ENCODE measurements around the gene IL10RB.
"Not testable (repeated sequence)": the region's sequence is repeated elsewhere in the genome, so short reads cannot be mapped to it uniquely, and the experiment has no call there.

IL10RB gene

DNA sequence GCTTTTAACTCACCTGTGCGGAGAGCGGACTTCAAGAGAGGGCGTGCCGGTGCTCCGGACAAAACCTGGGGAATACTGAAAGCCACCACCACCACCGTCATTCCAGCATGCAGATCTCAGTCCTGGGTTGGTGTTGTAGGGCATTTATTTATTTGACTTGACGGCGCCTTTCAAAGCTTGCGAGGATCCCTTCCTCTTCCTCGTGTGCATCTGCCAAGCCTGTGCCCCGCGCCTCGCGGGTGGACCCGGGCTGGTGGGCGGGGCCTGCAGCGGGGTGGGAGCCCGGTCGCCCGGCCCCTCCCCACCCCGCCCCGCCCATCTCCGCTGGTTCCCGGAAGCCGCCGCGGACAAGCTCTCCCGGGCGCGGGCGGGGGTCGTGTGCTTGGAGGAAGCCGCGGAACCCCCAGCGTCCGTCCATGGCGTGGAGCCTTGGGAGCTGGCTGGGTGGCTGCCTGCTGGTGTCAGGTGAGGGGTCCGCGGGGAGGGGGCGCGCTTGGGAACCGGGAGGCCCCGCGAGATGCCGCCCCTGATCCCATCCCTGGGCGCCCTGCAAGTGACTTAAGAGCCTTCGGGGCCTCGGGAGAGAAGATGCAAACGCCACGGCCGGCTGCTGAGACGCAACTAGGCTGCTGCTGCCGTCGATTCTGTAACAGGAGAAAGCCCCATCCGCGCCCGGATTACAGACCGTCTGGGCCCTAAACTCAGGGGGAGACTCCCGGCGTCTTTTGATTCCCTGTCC is at the start of gene IL10RB:
Gene IL10RB (plus strand): TSS at position 318 of the 739 bp plus-strand sequence. CDS start 99 bp downstream, at position 417.
- no peak for DNase-seq

- no peak for DNase-seq
Observed at GRCh38 chr21:33217138-33217520, 49.0 kb upstream of the IL10RB start.

DNA sequence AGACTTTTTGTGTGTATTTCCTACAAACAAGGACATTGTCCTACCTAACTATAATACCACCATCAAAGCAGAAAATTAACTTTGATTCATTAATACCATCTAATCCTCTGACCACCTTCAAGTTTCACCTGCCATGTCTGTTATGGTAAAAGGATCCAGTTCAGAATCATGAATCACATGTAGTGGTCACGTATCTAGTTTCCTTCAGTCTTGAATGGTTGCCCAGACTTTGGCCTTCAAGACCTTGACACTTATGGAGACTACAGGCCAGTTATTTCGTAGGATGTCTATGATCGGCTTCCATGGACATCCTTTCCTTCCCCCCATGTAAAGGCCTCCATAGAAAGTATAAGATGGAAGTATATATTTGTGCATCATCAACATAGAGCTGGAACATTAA is 46.9 kb upstream of the IL10RB start:
- no peak for DNase-seq

DNA sequence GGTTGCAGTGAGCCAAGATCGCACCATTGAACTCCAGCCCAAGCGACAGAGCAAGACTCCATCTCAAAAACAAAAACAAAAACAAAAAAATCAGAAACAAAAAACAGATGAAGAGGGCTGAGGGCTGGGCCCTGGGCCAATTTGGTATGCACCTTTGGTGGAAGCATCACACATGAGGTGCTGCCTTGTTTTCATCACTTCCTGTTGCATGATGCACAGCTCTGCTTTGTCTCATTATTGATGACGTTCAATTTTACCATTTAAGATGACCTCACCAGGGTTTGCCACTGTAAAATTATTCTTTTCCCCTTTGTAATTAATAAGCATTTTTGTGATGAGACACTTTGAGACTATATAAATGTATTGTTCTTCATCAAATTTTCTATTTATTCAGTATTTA is 46.2 kb upstream of the IL10RB start:
- no peak for DNase-seq

- not testable (repeated sequence) for DNase-seq
Observed at GRCh38 chr21:33225376-33225775, 40.8 kb upstream of the IL10RB start.

DNA sequence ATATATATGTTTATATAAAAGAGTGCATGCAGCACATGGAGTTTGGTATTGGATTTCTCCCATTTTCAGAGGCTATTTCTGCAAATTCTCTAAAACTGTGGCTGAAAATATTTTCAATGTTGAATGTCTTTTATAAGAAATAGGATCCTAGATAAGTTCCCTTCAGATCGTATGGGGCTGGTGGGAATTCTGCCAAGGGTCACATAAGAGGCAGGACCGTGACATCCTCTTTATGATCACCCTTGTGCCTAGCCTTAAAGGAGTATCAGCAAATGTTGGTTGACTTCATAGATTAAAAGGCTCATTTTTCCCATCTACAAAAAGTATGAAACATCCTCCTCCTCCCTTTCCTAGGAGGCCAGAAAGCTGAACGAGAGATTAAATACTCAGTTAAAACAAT is 37.7 kb upstream of the IL10RB start:
- DNase-seq, result no peak

GRCh38 chr21:33229099-33229783 is 36.9 kb upstream of the IL10RB start:
- no peak for DNase-seq

DNA sequence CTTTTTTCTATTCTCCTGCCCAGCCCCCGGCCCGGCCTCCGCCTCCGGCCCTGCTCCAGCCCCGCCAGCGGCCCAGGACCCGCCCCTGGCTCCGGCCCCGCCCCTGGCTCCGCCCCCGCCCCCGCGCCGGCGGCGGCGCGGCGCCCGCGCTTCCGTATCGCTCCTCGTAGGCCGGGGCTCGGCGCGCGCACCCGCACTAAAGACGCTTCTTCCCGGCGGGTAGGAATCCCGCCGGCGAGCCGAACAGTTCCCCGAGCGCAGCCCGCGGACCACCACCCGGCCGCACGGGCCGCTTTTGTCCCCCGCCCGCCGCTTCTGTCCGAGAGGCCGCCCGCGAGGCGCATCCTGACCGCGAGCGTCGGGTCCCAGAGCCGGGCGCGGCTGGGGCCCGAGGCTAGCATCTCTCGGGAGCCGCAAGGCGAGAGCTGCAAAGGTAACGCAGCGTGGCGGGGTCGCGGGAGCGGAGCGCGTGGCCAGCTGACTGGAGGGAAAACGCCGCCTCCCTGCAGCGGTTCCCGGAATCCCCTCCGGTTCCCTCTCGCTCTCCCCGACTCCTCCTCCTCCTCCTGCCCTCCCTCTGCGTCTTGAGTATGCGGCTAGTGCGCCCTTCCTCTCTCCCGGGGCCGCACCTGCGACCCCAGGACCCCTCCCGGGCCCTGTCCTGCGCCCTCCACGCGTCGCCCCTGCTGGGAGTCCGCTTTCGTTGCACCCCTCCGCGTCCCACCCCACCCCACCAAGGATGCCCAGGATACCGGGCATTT is 36.2 kb upstream of the IL10RB start, which contains the start of gene IFNAR2:
Gene IFNAR2 (plus strand): TSS at position 155 of the 761 bp plus-strand sequence. CDS start 11,985 bp downstream, outside the sequence.
- DNase-seq, result no peak

DNA sequence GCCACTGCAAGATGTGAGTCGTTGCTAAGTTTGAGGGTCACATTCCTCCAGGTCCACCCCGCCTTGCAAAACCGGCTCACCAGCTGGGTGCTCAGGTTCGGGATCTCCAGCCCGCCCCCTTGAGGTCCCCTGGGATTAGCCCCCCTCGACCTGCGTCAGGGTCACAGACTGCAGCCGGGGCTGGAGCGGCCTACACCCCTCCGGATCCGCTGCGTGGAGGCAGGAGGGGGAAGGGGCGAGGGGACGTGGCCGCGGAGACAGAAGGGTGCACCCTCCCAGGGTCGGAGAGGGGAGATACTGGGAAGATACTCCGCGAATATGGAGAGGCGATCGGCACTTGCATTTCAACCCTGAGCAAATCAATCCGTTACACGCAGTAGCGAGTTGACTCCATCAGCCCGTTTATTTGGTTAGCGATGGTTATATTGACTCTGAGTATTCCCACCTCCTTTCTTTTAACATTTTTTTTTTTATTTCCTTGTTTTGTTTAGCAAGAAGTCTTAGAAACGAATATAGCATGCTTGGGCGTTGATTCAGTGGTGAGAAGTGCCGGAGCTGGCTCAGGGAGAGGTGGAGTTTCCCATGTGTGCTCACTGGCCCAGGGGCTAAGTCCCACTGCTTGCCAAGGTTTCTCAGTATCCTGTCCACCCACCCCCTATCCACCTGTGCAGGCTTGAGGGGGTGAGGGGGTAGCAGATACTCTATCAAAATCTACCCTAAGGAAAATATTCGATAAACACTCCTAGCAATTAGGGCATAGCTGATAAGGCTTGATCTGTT is 35.4 kb upstream of the IL10RB start:
- DNase-seq, result no peak

DNA sequence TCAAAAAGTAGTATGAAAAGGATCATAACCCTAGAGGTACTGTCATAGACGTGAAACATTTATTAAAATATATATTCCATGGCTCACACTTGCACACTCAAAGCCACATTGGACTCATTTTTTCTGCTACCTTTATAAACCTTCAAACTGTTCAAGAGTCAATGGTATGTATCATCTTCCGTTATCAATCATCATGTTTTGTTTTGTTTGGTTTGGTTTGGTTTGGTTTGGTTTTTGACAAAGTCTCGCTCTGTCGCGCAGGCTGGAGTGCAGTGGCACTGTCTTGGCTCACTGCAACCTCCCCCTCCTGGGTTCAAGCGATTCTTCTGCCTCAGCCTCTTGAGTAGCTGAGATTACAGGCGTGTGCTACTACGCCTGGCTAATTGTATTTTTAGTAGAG is 34.6 kb upstream of the IL10RB start:
- DNase-seq, result no peak

- no peak for DNase-seq
Observed at GRCh38 chr21:33232291-33233034, 33.7 kb upstream of the IL10RB start.

DNA sequence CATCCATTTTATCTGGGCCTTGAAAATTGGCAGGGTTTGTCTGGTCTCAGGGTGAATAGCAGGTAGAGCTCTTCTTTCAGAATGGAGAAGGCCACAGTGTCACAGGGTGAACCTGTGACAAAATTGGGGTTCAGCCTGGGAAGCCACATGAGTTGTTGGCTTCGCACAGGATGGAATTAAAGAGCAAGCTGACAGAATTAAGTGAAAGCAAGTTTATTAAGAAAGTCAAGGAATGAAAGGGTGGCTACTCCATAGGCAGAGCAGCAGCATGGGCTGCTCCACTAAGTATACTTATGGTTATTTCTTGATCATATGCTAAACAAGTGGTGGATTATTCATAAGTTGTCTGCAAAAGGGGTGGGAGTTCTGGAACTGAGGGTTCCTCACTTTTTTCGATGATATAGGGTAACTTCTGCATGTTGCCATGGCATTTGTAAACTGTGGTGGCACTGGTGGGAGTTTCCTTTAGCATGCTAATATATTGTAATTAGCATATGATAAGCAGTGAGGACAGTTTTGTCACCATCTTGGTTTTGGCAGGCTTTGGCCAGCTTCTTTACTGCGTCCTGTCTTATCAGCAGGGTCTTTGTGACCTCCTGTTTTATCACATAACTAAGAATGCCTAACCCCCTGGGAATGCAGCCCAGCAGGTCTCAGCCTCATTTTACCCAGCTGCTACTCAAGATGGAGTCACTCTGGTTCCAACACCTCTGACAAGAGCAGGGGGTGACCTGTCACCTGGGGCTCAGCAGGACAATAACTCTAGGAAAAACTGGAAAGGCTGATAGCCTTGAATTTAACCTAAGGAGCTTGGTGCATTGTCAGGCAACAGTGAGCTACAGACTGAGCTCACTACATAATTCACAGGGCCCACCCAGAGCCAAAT is 31.3 kb upstream of the IL10RB start:
- no peak for DNase-seq

DNA sequence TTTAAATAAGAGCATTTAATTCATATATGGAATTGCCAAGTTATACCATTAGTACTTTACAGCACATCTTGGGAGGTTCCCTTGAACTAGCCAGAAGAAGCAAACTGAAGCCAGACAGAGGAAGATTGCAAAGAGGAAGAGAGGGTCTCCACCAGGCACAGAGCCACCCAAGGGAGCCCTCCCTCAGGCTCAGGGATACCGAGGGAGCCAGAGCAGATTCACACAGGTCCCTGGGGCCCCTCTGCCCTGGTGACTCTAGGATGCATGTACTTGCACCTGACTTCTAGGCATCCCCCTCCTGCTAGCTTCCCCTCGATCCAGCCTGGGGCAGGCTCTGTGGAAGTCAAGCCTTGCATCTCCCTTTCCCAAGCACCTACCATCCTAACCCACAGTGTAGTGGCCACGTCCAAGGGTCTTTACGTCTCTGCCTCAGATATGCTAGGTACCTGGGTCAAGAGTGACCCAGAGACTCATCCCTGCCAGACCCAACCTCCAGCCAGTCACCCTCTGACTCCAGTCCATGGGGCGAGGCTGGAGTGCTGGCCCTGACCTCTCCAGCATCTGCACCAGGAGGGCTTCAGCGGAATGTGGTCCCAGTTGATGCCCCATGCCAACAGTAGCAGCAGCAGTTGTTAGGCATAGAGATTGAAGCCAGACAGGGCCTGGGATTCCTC is 30.0 kb upstream of the IL10RB start:
- DNase-seq, result no peak

DNA sequence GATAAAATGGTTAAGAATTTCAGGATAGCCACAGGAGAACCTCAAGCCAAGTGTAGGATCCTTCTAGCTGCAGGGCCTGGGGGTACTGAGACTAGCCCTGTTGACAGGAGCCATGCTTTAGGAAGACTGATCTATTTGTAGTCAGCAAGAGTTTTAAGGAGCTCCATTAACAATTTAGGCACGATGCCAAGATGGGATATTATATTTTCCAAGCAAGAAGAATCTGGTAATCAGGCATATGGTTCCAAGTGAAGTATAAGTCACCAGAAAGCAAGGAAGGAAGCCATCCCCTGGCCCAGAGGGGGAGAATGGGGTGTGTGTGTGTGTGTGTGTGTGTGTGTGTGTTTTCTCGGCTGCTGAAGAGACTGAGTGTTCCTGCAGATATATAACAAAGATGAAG is 29.4 kb upstream of the IL10RB start:
- DNase-seq, result no peak

- no peak for DNase-seq
Observed at GRCh38 chr21:33237486-33237885, 28.7 kb upstream of the IL10RB start.

DNA sequence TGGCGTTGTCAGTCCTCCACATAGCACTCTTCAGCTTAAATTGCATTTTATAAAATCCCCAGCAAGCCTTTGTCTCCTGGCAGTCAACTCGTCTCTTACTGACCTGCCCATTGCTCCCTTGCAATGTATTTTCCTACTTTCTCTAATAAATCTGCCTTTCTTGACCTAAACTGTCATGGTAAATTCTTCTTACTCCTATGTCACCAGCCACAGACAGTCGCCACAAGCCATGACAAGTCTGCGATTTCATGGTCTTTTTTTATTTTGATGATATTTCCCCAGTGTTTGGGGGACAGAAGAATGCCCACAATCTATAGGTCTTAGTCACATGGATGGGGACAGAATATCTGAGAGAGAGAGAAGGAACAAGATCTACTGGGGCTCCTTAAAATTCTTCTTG is 28.0 kb upstream of the IL10RB start:
- DNase-seq, result no peak

DNA sequence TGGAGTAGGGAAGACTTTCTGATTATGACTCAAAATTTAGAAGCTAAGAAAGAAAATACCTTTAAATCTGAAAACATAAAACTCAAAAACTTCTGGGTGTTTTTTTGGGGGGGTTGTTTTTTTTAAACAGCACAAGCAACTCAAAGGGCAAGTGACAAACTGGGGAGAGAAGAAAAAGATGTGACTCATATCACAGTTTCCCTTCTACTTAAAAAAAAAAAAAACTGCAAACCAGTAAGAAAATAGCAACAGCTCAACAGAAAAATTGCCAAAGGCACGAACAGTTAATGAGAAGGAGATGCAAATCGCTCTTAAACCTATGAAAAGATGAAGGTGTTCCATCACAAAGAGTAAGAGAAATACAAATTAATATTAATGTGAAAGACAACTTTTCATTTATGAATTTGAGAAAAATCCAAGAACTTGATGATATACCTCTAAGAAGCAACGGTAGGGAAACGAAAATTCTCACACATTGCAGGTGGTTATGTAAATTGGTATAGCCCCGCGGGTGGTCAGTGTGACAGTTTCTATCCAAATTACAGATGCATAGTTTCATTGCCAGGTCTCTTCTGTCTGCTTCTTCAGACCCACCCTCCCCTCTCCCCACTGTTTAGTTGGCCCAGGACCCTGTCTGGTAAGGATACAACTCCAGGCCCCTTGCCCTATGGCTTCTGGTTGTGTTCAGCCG is 27.5 kb upstream of the IL10RB start:
- no peak for DNase-seq

GRCh38 chr21:33239559-33240127 is 26.5 kb upstream of the IL10RB start:
- not testable (repeated sequence) for DNase-seq

DNA sequence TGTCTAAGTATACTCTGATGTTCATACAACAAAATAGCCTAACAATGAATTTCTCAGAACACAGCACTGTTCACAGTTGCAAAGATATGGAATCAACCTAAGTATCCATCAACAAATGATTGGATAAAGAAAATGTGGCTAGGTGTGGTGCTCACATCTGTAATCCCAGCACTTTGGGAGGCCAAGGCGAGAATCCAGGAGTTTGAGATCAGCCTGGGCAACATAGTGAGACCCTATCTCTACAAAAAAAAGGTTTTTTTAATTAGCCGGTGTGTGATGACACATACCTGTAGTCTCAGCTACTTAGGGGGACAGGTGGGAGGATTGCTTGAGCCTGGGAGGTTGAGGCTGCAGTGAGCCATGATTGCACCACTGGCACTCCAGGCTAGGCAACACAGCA is 25.8 kb upstream of the IL10RB start:
- DNase-seq, result no peak
